ENCODE measurements around the gene NPIPA1. TPM values are rescaled to one million over a fixed set of nuclear protein-coding genes. Genes with fewer than 3 reads are reported as not detected.
A peak's percentile ranks its signal among the peaks of the same experiment; 100 is the strongest.
"Not testable (repeated sequence)": the region's sequence is repeated elsewhere in the genome, so short reads cannot be mapped to it uniquely, and the experiment has no call there.

Gene NPIPA1
- total and polyA plus RNA-seq, 2 of the 13 experiments (the other 11 are each of a cell fraction or from before 2014, with no cell fraction given) = 75.9 to 183 TPM

- TF ChIP-seq ERF (CRISPR knock-in tag; IDR thresholded peaks at IDR 0.05) (peak; percentile 81), ZKSCAN8 (CRISPR knock-in tag; IDR thresholded peaks at IDR 0.05; ENCODE audit: borderline replicate concordance) (peak; percentile 72; the same call in 1 of the 2 replicates), ZBTB10 (CRISPR knock-in tag; IDR thresholded peaks at IDR 0.05; ENCODE audit: borderline replicate concordance) (0 out of 2 replicates have a peak, but pooled peaks have one; percentile 40), ZBTB34 (CRISPR knock-in tag; IDR thresholded peaks at IDR 0.05) (peak; percentile 62), IKZF5 (CRISPR knock-in tag; IDR thresholded peaks at IDR 0.05) (peak; percentile 74; the same call in 1 of the 2 replicates), ZNF451 (CRISPR knock-in tag; IDR thresholded peaks at IDR 0.05) (peak; percentile 96), ZFAT (CRISPR knock-in tag; conservative IDR thresholded peaks at IDR 0.05) (0 out of 2 replicates have a peak, but pooled peaks have one; percentile 47), TOPORS (CRISPR knock-in tag; IDR thresholded peaks at IDR 0.05) (peak; percentile 57; the same call in 1 of the 2 replicates), MAX (IDR thresholded peaks at IDR 0.05) (peak; percentile 81), SAFB2 (CRISPR knock-in tag; IDR thresholded peaks at IDR 0.05; ENCODE audit: borderline replicate concordance, low read depth) (peak; percentile 84), KAT7 (CRISPR knock-in tag; IDR thresholded peaks at IDR 0.05; ENCODE audit: borderline replicate concordance) (peak; percentile 97), NRL (CRISPR knock-in tag; IDR thresholded peaks at IDR 0.05; ENCODE audit: borderline replicate concordance) (peak; percentile 86), ZNF792 (CRISPR knock-in tag; IDR thresholded peaks at IDR 0.05) (peak; percentile 87), XBP1 (CRISPR knock-in tag; IDR thresholded peaks at IDR 0.05) (peak; percentile 46; the same call in 1 of the 2 replicates), SOX13 (CRISPR knock-in tag; conservative IDR thresholded peaks at IDR 0.05 in 1 of 2, IDR thresholded peaks at IDR 0.05 in 1 of 2) (peak in 1 of 2 experiments; percentile 60; a peak in 1 of 4 replicates), ZNF790 (CRISPR knock-in tag; IDR thresholded peaks at IDR 0.05; ENCODE audit: borderline replicate concordance) (peak; percentile 93), HNRNPLL (IDR thresholded peaks at IDR 0.05; ENCODE audit: low read depth, low read length, poor library complexity, severe bottlenecking) (peak; percentile 94), PHF20 (CRISPR knock-in tag; IDR thresholded peaks at IDR 0.05) (peak; percentile 78), HCFC1 (IDR thresholded peaks at IDR 0.05; ENCODE audit: low read depth, low read length) (peak; percentile 8; the same call in 1 of the 2 replicates)
- TF ChIP-seq, protein P1, sequence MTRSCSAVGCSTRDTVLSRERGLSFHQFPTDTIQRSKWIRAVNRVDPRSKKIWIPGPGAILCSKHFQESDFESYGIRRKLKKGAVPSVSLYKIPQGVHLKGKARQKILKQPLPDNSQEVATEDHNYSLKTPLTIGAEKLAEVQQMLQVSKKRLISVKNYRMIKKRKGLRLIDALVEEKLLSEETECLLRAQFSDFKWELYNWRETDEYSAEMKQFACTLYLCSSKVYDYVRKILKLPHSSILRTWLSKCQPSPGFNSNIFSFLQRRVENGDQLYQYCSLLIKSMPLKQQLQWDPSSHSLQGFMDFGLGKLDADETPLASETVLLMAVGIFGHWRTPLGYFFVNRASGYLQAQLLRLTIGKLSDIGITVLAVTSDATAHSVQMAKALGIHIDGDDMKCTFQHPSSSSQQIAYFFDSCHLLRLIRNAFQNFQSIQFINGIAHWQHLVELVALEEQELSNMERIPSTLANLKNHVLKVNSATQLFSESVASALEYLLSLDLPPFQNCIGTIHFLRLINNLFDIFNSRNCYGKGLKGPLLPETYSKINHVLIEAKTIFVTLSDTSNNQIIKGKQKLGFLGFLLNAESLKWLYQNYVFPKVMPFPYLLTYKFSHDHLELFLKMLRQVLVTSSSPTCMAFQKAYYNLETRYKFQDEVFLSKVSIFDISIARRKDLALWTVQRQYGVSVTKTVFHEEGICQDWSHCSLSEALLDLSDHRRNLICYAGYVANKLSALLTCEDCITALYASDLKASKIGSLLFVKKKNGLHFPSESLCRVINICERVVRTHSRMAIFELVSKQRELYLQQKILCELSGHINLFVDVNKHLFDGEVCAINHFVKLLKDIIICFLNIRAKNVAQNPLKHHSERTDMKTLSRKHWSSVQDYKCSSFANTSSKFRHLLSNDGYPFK (CRISPR knock-in tag; IDR thresholded peaks at IDR 0.05; ENCODE audit: borderline replicate concordance) = peak; percentile 70; the same call in 1 of the 2 replicates
- TF ChIP-seq SOX13 (IDR thresholded peaks at IDR 0.05) = not testable (repeated sequence)
These were observed 37.6 kb downstream of the NPIPA1 start, which contains the start of gene PDXDC1 (continued) for GRCh38 chr16:14974656-14975417.
